ENCODE measurements around the gene LRRC72.

DNA sequence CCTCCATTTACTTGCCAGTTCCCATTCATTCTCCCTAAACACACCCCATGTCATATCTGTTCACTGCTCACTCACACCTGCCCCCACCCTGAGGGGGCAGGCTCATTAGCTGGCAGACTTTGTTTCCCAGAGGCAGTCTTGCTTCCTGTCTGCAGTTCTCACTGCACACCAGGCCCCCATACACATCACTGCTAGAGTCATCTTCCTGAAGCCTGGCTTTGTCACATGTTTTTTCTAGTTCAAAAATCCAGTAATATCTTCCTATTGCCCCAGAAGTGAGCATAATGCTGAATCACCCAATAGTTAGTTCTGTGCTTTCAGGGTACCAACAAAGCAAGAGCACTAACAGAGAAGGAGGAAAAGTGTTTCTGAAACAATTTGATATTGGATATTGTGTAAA, 1.9 kb downstream of the LRRC72 start:
- TF ChIP-seq, protein P1, sequence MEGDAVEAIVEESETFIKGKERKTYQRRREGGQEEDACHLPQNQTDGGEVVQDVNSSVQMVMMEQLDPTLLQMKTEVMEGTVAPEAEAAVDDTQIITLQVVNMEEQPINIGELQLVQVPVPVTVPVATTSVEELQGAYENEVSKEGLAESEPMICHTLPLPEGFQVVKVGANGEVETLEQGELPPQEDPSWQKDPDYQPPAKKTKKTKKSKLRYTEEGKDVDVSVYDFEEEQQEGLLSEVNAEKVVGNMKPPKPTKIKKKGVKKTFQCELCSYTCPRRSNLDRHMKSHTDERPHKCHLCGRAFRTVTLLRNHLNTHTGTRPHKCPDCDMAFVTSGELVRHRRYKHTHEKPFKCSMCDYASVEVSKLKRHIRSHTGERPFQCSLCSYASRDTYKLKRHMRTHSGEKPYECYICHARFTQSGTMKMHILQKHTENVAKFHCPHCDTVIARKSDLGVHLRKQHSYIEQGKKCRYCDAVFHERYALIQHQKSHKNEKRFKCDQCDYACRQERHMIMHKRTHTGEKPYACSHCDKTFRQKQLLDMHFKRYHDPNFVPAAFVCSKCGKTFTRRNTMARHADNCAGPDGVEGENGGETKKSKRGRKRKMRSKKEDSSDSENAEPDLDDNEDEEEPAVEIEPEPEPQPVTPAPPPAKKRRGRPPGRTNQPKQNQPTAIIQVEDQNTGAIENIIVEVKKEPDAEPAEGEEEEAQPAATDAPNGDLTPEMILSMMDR (IDR thresholded peaks at IDR 0.05; ENCODE audit: low read length) = no peak
- TF ChIP-seq EZH2 (optimal IDR thresholded peaks at IDR 0.05; ENCODE audit: low read depth, low read length) (no peak), EZH2phosphoT487 (IDR thresholded peaks at IDR 0.05; ENCODE audit: low read length) (no peak)

Measured in MM.1S (cell line).